HG02870 (cell line): Measurements from ENCODE around the gene PTPN6.

Experiments used
- ATAC-seq: cut with Tn5 transposase; IDR thresholded peaks from one replicate; pipeline ENCODE4 v1.9.1; 2021; ENCODE audit warnings: mild to moderate bottlenecking, moderate library complexity; ENCODE audit not compliant: unreplicated experiment

The PTPN6 gene

GRCh38 chr12:6954316-6955107 lies 3.4 kb downstream of the PTPN6 start:
- ATAC-seq: no peak

DNA sequence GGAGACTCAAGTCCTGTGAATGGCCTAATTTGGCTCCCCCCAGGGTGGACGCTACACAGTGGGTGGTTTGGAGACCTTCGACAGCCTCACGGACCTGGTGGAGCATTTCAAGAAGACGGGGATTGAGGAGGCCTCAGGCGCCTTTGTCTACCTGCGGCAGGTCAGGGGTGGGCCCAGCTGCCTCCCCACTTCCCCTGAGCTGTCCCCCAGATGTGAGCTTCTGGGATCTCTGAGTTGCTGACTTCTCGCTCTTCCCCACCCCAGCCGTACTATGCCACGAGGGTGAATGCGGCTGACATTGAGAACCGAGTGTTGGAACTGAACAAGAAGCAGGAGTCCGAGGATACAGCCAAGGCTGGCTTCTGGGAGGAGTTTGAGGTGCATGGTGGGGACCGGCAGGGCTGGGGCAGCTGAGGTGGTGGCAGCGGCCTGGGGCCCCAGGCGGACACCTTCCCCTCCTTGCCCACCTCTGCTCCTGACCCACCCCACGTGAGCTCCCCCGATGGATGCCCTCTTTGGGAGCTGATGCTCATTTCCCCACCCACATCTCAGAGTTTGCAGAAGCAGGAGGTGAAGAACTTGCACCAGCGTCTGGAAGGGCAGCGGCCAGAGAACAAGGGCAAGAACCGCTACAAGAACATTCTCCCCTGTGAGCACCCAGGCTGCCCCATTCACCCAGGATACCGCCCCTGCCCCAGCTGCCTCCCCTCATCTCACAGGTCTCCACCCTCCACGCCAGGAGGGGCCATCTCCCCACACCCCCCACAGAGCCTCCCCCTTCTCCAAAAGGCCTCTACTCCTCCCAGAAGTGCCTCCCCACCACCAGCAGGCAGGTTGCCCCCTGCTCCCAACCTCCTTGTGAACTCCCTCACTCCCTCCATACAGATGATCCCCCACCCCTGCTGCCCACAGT lies 4.2 kb downstream of the PTPN6 start:
- ATAC-seq: no peak

DNA sequence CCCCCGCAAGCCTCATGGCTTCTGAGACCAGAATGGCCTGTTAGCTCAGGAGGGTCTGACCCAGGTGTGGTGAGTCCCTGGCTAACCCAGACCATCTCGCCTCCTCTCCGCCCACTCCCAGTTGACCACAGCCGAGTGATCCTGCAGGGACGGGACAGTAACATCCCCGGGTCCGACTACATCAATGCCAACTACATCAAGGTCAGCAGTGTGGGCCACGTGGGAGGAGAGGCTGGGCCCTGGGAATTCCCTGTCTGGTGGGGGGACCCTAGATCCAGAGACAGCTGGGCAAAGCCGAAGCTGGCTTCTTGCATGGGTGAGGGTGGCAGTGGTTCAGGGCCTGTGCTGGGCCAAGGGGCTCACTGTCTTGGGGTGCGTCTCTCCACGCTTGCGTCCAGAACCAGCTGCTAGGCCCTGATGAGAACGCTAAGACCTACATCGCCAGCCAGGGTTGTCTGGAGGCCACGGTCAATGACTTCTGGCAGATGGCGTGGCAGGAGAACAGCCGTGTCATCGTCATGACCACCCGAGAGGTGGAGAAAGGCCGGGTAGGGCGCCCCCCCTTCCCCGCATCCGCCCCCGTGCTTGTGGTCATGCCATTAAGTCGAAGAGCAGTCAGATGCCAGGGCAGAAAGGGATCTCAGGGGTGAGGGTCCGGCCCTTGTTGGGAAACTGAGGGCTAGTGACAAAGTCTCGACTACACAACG lies 5.0 kb downstream of the PTPN6 start:
- no peak for ATAC-seq

DNA sequence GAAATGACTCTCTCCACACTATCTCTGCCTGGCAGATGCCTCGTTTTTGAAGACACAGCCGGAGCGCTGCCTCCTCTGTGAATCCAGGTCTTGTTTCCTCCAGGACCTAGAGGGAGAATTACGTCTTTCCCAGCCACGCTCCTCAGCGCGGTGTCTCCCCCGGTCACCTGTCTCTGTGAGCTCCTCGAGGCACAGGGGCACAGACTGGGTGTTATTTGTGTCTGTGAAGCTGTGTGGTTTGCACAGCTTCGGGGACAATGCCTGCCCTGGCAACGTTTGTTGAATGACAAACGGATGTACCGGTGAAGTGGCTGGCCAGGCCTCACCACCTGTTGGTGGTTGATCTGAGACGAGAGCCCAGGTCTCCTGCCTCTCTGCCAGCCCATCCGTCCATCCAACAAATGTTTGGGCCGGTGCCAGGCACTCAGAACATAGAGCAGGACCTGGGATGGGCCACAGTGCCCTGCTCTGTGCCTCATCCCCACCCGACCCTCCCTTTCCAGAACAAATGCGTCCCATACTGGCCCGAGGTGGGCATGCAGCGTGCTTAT lies 6.1 kb downstream of the PTPN6 start:
- no peak for ATAC-seq

- ATAC-seq: no peak
Observed at GRCh38 chr12:6957741-6958608, 6.8 kb downstream of the PTPN6 start.

- ATAC-seq: no peak
Observed at GRCh38 chr12:6958609-6959057, 7.5 kb downstream of the PTPN6 start.

GRCh38 chr12:6959058-6959804 lies 8.1 kb downstream of the PTPN6 start:
- no peak for ATAC-seq

DNA sequence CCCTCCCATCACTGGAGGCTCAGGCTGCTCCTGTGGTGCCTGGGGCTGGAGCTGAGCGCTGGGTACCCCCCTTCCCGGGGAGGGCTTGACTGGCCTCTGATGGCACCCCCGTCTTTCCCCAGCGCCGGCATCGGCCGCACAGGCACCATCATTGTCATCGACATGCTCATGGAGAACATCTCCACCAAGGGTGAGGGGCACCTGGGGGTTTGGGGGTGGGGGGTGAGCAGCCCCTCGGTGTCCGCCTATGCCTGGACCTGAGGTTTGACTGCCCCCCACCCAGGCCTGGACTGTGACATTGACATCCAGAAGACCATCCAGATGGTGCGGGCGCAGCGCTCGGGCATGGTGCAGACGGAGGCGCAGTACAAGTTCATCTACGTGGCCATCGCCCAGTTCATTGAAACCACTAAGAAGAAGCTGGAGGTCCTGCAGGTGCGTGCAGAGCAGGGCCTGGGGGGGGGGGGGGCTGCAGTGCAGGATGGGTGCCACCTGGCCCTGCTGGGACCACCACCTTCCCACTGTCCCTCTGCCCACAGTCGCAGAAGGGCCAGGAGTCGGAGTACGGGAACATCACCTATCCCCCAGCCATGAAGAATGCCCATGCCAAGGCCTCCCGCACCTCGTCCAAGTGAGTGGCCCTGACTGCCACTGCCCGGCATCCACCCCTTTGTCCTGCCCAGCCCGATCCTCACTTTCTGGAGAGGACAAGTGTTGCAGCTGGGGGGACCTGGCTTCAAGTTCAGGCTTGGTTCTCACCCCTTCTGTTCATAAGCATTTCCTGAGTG lies 8.8 kb downstream of the PTPN6 start:
- no peak for ATAC-seq

- ATAC-seq: peak; percentile 30
Observed at GRCh38 chr12:6960593-6961277, 9.6 kb downstream of the PTPN6 start.

DNA sequence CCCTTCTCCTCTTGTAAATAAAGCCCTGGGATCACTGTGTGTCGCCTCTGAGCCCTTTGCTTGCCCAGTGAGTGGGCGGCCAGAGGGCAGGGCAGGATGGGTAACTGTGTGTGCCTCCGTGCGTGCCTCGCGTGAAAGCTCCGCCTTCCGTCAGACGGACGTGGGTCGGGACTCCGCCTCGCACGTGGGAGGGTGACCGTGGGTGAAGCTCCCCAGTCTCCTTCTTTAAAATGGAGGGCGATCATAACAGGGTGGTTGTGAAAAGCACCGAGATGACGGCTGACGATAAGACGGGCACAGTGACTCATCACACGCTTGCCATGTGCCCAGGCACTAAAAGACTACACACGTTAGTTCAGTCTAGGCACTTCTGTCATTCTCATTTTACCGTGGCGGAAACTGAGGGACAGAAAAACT lies 10.1 kb downstream of the PTPN6 start:
- no peak for ATAC-seq

DNA sequence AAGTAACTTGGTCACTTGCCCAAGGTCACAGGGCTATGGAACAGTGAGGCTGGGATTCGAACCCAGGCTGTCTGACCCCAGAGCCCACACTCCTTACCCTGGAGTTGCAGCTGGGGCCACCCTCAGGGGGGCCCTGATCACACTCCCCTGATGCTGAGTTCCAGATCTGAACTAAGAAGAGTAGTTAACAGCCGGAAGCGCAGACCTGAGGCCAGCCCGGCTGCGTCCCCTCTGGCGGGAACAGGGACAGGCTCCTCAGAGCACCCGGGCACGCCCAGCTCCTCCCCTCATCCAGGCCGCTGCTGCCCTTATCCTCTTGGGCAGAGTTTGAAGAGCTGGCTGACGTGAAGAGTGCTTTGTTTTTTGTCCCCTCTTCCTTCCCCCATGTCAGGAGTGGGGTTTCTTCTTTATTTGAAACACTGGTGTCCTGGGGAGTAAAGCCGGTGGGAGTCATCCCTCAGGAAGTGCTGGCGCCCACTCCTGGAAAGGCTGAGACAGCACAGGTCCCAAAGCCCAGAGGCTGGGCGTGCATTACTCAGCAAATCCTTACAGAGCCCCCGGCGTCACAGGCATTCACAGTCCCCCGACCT lies 10.6 kb downstream of the PTPN6 start:
- ATAC-seq: no peak

DNA sequence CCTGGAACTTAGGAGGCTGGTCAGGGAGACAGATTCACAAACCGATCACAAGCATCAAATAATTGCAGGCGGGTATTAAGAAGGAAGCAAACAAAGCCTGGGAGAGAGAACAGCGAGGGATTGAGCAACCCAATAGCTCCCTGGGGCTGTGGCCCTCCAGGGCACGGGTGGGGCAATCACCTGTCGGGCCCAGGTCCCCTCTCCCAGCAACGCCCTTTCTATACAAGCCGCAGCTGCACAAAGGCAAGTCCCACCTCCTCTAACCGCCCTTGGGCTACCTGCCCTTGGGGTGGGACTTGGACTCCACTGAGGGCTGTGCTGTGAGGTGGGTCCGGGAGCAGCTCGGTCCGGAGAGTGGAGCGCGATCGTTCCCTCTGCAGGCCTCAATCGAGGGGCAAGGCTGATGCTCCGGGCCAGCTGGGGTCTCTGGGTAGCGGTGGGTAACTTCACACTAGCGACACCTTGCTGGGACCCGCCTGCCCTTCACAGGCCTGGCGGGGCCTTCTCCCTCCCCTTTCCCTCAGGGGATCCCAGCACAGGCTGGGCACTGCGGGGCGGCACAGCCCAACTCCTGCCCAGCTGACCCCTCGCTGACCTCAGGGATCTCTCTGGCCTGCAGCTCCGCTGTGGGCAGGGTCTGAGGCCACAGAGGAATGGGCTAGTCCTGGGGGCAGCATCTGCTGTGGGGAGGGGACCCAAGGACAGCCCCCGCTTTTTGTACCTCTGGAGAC lies 11.3 kb downstream of the PTPN6 start:
- no peak for ATAC-seq

- no peak for ATAC-seq
Observed at GRCh38 chr12:6963016-6963731, 12.0 kb downstream of the PTPN6 start.

DNA sequence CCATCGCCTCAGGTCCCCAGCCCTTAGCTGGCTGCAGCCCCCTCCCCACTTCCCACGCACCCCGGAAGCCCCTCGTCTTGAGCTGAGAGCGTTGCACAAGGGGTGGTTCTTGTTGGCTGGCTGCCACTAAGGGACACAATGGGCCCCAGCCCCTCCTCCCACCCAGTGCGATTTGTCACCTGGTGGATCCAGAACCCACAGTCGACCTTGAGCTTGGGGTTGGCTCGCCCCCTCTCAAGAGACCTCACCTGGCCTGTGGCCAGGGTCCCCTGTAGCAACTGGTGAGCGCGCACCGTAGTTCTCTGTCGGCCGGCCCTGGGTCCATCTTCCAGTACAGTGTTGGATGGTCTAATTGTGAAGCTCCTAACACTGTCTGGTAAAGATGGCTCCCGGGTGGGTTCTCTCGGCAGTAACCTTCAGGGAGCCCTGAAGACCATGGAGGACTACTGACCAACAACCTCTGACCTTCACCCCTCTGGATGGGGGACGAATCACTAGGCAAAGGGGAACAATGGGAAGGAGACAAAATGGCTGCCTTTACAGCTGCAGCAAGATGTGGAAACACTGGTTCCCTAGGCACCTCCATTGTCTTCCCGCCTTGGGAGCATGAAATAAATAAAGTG lies 12.7 kb downstream of the PTPN6 start:
- no peak for ATAC-seq

- no peak for ATAC-seq
Observed at GRCh38 chr12:6964605-6965025, 13.5 kb downstream of the PTPN6 start.
